GM23248 (cell line): ENCODE results near the gene LRRC3.

Experiments used
- EZH2 ChIP-seq: fragments of 200-600 bp; sonication (generic); IDR thresholded peaks from 2 replicates; pipeline ENCODE4 v1.6.1; 2018; ENCODE audit warnings: antibody characterized with exemption, mild to moderate bottlenecking; ENCODE audit not compliant: insufficient read depth, poor library complexity, severe bottlenecking
- EZH2phosphoT487 ChIP-seq: fragments of 200-600 bp; sonication (generic); IDR thresholded peaks from 2 replicates; pipeline ENCODE4 v1.6.1; 2018; ENCODE audit warnings: antibody characterized with exemption, moderate library complexity, mild to moderate bottlenecking, low read depth; ENCODE audit not compliant: insufficient read depth

DNA sequence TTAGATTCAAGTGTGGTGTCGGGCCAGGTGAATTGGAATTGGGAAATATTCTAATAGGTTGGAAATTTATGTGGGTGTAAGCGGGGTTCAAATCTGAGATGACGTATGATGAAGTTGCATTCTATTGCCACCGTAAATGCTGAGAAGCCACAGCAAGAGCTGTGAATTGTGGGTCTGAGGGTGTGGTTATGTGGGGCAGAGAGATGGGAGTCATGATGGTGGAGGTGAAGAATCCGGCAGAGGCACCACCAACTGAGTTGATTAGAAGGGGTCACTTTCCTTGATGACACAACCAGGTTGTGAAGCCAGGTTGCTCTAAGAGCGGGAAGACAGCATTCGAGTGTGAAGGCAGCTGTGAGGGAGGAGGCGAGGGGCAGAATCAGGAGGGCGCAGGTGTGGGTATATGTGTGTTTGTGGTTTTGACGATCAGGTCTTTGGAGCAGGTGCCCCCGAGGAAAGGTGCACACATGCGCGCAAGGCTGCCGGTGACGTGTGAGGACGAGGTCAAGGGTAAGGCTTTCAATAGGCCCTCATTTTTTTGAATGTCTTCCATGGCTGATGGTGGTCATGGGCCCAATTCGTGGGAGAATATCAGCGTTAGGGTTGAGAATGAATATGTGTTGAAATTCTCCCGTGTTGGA is 18.7 kb downstream of the LRRC3 start:
- no peak for TF ChIP-seq EZH2phosphoT487
- TF ChIP-seq EZH2: no peak
